Erythroblast (primary cell): ENCODE data around the gene PFDN6.

Source experiments
- GATA1 ChIP-seq: IDR thresholded peaks from 2 replicates; pipeline ENCODE4 v1.6.1; 2011; ENCODE audit warnings: low read depth, mild to moderate bottlenecking, control low read depth, low read length, moderate library complexity
- POLR2A ChIP-seq: IDR thresholded peaks from 2 replicates; pipeline ENCODE4 v1.6.1; 2011; ENCODE audit warnings: mild to moderate bottlenecking, low read length

DNA sequence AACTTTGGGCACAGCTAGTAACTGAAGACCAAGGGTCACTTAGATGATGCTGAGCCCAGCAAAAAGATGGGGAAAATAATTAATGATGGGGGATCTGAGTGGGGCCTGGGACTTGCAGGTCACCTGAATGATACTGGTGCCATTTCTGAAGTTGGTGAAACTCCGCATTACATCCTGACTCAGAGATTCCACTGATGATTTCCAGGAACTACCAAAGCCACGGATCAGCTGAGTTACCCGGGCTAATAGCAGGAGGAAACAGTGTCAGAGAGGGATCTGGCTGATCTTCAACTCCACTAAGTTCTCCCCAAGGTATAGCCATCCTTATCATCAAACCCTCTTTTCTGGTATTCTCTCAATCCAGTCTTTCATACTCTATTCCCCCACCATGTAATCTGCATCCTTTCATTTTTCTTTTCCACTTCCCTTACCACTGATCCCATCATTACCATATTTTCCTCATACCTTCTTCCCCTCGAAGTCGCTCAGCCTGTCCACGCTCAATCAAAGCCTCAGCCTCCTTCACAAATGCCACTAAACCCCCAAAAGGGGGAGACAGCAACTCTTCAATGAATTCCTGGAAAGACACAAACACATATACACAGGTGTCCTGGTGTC lies 37.9 kb upstream of the PFDN6 start:
- TF ChIP-seq POLR2A: no peak
- no peak for TF ChIP-seq GATA1
